DMS114 treated with DMSO at 0.1 percent for 48 hours (cell line): ENCODE data around the gene FAM20B.

Experiments
- DNase-seq: peaks from one replicate; lab custom pipeline; 2025; ENCODE audit not compliant: unreplicated experiment; lab: John Stamatoyannopoulos, UW

Gene FAM20B

GRCh38 chr1:179090923-179091322, 65.2 kb downstream of the FAM20B start:
- DNase-seq, result no peak

DNA sequence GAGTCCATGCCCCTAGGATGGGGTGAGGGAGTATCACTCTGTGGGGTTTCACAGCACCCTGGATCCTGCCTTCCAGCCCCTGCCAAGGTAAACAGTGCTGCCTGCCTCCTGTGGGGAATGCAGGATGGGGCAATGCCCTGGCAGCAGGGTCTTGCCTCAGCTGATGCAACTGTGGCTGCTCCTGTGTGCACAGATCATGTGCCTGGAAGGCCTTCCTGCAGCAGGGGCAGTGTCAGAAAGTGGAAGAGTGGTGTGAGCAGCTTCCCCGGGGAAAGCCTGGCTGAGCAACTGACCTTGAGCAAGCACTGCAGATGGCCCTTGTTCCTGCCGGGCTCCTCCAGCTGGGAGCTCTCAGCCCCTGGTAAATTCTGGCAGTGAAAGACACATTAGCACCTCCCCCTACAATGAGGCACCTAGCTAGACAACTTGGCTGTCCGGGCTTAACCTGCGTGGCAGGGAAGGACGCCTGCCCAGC, 66.0 kb downstream of the FAM20B start:
- DNase-seq, result no peak

GRCh38 chr1:179092896-179093461, 67.3 kb downstream of the FAM20B start:
- no peak for DNase-seq

DNA sequence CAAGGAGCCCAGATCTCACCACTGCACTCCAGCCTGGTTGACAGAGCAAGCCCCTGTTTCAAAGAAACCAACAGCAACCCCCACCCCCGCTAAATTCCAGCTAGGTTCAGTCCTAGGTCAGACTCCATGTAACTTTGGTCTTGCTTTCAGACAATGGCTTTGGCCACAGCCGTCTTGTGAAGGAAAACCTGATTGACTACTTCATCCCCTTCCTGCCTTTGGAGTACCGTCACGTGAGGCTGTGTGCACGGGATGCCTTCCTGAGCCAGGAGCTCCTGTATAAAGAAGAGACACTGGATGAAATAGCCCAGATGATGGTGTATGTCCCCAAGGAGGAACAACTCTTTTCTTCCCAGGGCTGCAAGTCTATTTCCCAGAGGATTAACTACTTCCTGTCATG, 69.1 kb downstream of the FAM20B start:
- no peak for DNase-seq

GRCh38 chr1:179095377-179095776, 69.7 kb downstream of the FAM20B start:
- no peak for DNase-seq

- DNase-seq, result no peak
These were observed 70.2 kb downstream of the FAM20B start for GRCh38 chr1:179095924-179096323.

DNA sequence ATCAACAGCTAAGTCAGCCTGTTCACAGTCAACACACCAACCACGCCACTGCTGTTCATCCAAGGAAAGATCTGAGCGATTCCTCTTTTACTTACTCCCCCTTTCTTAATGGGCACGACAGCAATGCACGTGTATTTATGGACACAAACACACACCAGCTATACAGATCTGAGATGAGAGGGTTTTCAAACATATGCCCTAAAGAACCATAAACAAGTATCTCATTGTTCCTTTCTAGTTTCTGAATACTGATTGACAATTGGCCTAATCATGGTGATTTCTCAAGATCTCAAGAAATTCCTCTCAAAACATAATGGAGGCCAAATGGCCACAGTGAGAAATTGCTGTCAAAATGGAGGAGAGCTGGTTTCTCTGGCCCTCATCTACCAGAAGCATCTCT, 74.2 kb downstream of the FAM20B start:
- no peak for DNase-seq

DNA sequence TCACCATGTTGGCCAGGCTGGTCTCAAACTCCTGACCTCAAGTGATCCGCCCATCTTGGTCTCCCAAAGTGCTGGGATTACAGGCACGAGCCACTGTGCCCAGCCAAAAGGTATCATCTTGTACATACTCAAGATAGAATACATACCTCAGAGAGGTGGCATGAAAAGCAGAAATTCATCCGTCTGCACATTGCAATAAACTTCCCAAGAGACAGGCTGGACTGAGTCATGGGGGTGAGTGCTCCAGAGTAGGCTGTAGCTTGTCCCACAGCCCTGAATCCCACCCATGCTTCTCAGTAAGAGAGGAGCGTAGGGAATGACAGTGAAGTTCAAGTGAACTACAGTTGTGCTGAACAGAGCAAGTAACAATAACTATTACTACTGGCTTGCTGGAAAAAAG, 75.9 kb downstream of the FAM20B start:
- DNase-seq, result no peak

DNA sequence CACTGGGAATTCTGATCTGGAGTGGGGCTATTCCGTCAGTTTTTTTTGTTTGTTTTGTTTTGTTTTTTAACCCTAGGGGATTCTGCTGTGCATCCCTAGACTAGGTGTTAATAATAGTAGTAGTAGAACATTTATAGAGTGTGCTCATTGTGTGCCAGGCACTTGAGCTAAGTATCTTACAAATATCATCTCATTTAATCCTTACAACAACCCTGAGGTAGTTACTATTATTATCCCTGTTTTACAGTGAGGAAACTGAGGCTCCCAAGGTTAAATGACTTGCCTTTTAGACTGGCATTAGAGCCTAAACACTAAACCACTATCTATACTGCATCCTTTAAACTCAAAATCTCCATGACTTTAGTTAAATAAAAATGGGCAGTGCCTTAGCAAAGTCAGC, 78.3 kb downstream of the FAM20B start:
- DNase-seq, result no peak

DNA sequence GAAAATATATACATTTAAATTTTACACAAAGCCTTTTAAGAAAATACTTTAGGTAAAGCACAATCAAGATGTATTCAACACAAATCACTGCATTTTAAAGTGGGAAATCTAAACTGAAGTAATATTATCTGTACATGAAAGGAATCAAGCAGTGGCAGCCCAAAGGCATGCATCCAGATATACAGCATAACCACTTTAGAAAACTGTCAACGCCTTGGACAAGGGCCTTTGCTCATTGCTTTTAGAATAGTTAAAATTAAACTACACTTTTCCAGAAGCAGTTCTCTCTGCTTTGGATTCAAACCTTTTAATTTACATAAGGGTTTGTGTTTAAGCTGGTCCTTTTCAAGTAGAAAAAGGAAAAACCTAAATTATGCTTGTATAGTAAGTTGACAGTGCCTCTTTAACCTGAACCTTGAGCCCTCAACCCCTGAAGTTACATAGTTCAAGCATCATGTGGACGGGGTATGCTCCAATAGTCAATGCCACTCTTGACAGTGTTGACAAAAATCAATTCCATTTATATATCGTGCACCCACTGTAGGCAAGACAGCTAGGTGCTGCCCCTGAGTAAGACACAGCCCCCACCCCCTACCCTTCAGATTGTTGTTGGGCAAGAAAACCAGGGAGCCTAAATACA, 79.0 kb downstream of the FAM20B start:
- DNase-seq, result no peak

DNA sequence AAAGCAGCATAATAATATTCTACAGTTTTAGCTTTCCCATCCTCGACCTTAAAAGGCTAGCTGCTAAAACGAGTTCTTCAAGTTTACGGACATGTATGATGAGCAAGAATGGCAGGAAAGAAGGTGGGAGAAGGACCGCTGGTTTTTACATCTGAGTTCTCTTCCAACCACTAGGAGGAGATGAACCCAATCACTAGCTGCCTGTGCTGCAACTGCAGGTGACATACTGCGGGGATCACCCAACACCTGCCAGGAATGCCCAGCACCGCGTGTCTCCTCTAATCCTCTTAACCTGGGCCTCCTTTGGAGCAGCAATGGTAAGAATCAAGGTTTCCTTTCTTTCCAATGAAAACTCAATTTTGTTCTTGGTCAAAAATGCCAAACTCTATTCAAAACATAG, 79.7 kb downstream of the FAM20B start:
- DNase-seq, result no peak

- no peak for DNase-seq
These were observed 82.3 kb downstream of the FAM20B start for GRCh38 chr1:179107706-179108629.

GRCh38 chr1:179108644-179109043, 83.0 kb downstream of the FAM20B start:
- no peak for DNase-seq

GRCh38 chr1:179115181-179115580, 89.5 kb downstream of the FAM20B start:
- no peak for DNase-seq

DNA sequence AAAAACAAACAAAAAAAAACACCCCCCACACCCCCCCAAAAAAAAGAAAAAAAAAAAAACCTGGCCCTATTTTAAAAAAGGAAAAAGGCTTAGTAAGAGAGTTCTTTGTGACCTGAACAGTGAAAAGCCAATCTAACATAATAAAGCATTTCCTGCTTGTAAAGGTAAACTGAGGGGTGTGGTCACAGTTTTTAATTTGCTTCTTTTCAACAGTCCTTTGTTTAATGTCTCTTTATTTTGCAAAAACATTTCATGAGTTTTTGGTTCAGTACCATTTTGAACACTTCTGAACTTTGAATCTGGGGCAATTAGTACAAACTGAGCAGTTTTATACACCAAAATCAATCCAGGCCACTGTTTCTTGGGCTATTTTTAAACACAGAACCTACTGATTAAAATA, 93.8 kb downstream of the FAM20B start:
- no peak for DNase-seq

DNA sequence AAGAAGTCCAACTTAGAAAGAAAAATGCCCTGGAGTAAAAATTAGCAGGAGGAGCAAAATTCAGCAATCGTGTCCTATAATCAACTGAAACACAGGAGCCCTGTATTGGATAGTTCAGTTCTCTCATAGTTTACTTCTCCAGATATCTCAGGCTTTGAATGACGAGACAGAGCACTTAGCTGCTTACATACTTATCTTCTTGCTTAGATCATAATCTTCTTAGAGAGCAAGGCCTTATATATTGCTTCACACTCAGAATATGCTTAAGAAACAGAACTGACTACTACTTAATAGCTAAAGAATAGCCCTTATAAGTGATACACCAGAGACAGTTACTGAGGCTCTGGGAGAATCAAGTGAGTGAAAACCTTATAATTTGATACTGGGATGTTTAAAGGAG, 95.0 kb downstream of the FAM20B start:
- DNase-seq, result no peak

DNA sequence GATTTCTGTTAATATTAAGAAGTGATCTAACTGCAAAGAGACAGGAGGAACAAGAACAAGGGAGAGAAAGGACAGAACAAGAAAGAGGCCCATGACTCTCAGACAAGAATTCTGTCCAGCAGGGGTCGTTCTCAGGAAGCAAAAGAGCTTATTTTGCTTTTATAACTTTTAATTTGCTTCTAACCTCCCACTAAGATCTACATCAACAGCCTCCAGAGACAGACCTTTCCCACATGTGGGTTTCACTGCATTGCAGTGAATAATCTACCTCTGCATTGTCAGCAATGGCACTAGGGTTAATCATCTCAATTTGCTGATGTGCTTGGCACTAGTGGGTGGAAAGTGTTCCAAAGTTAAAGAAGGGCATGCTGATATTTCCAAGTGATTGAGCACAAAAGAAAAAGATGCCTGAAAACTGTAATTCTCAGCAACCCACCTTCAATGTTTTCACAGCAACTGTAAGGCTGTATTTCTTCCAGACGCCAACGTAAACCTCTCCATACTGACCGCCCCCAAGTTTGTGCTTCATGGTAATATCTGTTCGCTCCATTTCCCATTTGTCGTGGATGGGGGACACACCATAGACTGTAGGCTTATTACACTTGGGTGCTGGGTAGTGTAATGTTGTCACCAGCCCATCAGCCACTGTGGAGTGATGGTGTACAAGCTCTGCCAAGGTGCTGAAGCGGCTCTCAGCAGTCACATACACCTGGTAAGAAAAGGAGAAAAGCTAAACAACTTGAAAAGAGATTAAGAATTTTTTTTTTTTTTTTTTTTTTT, 95.7 kb downstream of the FAM20B start:
- DNase-seq, result peak; percentile 46

- no peak for DNase-seq
These were observed 99.2 kb downstream of the FAM20B start for GRCh38 chr1:179124873-179125272.
